Spleen (tissue), 7 donors: Measurements from ENCODE around the gene RNASE8.

Experiments
- POLR2AphosphoS5 ChIP-seq, 3 donors: sonication (generic); formaldehyde crosslinking; IDR thresholded peaks; one replicate each; pipeline ENCODE4 v1.5.1; 2017; ENCODE audit warnings: antibody characterized with exemption in 3 of 3
- TF ChIP-seq, protein P1 (sequence below), 11 experiments: fragments of 200-600 bp in 7 of 11; fragments of 450-650 bp in 4 of 11; sonication (generic) in 4 of 11; IDR thresholded peaks in 8 of 11; conservative IDR thresholded peaks in 3 of 11; 1 replicate in 7 of 11; 2 replicates in 4 of 11; pipeline versions ENCODE4 v1.4.0 to v1.8.0; 2016 to 2021; ENCODE audit warnings: antibody characterized with exemption in 11 of 11, inconsistent platforms in 4 of 11, mild to moderate bottlenecking in 1 of 11
- donor health status: DM: no; HTN: no; CAD: no; lungs with moderate emphysema.
- donor health status: DM: no; HTN: no; CAD: no.
- donor health status: DM: no; HTN: no; CAD: no.

DNA sequence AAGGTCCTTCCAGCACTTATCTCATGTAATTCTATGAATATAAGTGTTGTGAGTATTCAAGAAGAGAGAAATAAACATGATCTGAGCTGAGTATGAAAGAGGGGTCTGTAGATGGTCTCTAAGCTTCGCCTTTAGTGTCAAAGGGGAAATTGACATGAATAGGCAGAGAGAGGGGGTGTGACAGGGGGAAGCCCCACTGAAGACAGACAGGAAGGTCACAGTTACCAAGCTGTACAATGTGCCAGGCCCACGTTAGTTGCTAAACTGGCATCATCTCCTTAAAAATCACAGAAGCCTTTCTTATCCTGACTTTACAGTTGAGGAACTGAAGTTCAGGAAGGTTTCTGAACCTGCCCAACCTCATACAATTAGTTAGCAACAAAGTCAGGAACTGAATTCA lies 20.1 kb downstream of the RNASE8 start:
- no peak for TF ChIP-seq POLR2AphosphoS5 (IDR thresholded peaks at IDR 0.05)
- TF ChIP-seq, protein P1, sequence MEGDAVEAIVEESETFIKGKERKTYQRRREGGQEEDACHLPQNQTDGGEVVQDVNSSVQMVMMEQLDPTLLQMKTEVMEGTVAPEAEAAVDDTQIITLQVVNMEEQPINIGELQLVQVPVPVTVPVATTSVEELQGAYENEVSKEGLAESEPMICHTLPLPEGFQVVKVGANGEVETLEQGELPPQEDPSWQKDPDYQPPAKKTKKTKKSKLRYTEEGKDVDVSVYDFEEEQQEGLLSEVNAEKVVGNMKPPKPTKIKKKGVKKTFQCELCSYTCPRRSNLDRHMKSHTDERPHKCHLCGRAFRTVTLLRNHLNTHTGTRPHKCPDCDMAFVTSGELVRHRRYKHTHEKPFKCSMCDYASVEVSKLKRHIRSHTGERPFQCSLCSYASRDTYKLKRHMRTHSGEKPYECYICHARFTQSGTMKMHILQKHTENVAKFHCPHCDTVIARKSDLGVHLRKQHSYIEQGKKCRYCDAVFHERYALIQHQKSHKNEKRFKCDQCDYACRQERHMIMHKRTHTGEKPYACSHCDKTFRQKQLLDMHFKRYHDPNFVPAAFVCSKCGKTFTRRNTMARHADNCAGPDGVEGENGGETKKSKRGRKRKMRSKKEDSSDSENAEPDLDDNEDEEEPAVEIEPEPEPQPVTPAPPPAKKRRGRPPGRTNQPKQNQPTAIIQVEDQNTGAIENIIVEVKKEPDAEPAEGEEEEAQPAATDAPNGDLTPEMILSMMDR (IDR thresholded peaks at IDR 0.05 in 8 of 11, conservative IDR thresholded peaks at IDR 0.05 in 3 of 11) = no peak
